ENCODE data around the gene NSG1. TPM values are rescaled to one million over a fixed set of nuclear protein-coding genes. Genes with fewer than 3 reads are reported as not detected.

NSG1 gene
- not detected in 2 replicates for total RNA-seq

DNA sequence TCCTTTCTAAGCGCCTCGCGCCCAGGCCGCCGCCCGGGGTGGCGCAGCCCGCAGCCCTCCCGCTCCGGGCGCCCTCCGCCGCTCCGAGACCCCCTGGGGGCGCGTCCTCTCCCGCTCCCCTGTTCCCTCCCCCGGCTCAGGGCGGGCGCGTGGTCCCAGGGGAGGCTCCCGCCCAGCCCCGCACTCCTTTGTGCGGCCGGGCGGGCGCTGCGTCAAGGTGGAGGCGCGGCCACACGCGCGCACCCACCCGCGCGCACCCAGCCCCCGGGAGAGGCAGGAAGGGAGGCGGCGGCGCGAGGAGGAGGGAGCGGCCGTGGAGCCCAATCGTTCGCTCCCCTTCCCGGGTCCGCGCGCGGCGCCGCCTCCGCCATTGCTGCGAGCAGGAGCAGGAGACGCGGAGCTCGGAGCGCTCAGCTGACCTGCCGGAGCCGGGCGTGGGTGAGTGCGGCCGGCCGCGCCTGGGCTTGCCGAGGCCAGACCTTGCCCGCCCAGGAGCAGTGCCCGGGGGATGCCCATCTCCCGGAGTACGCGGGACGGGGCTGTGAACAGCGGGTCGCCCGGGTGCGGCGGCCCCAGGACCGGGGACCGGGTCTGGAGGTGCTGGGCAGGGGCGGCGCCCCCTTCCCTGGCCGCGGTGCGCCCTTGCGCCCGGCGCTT lies at the start of gene NSG1:
TSS of gene NSG1 (plus strand) at position 367 of the 657 bp plus-strand sequence. CDS start 528 bp downstream, outside the sequence.
- ChIA-PET CTCF (no interaction called here), POLR2A (no interaction called here)
- intact Hi-C loops (cut with micrococcal nuclease), result no loop called here
- TF ChIP-seq CTCF (IDR thresholded peaks at IDR 0.05), result no peak
- Mint-ChIP-seq H3K27me3 (peaks cover 38% of the 10 kb centered on the region), H3K4me3 (peak within 1 kb of the TSS; percentile 49), H3K36me3 (ENCODE audit: low read depth) (no peaks in the 10 kb centered on the region), H3K4me1 (peaks cover 14% of the 10 kb centered on the region), H3K9me3 (no peaks in the 10 kb centered on the region), H3K27ac (no peak within 1 kb of the TSS)
- no peak for DNase-seq
- ATAC-seq (ENCODE audit: low read depth), result no peak

DNA sequence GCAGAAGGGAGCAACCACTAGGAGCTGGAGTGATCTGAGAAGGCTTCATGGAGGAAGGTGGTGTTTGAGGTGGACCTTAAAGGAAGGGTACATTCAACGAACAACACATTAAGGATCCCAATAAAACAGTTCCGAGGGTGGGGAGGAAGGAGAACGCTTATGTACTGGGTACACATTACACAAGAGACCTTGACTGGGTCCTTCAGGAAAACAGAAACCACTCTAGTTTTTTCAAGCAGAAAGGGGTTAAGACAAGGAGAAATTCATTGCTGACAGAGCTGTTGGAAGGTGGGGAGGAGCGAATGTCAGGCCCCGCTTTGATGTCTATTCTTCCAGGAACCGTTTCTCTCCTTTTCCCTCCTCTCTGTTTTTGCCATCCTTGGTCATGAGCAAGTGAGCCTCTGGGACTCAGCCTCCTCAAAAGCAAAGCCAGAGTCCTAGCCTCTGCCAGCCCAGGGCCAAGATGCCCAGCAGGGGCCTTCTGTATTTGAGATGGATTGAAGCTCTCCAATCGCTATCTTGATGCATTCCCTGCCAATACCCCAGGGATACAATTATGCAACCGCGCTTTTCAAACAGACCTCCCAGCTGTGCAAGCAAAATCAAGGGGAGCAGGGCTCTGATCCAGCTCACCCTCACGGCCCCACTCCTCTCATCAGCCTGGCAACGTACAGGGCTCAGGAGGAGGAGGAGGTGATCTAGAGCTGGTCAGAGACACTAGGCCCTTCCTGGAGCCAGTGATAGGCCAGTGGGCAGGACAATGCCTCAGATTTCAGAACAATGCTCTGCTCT lies 48.5 kb upstream of the NSG1 start:
- ATAC-seq (ENCODE audit: low read depth) (no peak), DNase-seq (no peak)
- Mint-ChIP-seq H3K4me3 (no peak overlapping the region), H3K36me3 (ENCODE audit: low read depth) (no peaks in the 10 kb centered on the region), H3K4me1 (peaks cover 10% of the 10 kb centered on the region), H3K27me3 (peaks cover 4% of the 10 kb centered on the region), H3K9me3 (no peaks in the 10 kb centered on the region), H3K27ac (no peak overlapping the region)
- POLR2A ChIA-PET, result no interaction called here
- intact Hi-C loops (cut with micrococcal nuclease), result no loop called here
- no peak for TF ChIP-seq CTCF (IDR thresholded peaks at IDR 0.05)
- CTCF ChIA-PET, result no interaction called here

DNA sequence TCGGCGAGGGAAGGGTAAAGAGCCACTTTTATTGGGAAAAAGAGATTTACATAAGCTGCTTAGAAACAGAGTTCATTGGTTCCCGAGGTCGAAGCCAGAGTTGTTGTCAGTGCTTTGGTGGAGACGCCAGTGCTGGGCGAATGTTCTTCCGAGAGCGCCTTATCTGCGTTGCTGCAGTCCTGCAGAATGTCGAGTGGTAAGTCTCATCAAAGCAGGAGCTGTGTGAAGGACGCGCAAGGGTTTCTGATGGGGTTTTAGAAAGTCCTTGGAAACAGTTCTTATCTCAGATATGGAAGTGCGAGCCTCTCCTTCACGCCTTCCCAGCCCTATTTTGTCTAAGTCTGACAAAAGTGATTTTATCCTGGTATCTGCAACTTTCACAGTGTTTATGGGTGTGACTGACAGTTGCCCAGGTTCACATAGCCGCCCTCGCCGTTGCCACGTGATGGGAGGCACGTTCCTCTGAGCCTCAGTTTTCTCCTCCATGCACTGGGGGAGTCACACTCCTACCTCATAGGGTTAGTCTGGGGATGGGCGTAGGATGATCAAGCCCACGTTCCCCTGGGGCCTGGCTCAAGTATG lies 47.3 kb upstream of the NSG1 start:
- Mint-ChIP-seq H3K27ac (no peak overlapping the region), H3K9me3 (no peaks in the 10 kb centered on the region), H3K27me3 (peaks cover 4% of the 10 kb centered on the region), H3K4me3 (no peak overlapping the region), H3K4me1 (peaks cover 15% of the 10 kb centered on the region), H3K36me3 (ENCODE audit: low read depth) (no peaks in the 10 kb centered on the region)
- ChIA-PET POLR2A (no interaction called here), CTCF (no interaction called here)
- TF ChIP-seq CTCF (IDR thresholded peaks at IDR 0.05), result no peak
- no peak for ATAC-seq (ENCODE audit: low read depth)
- DNase-seq, result no peak
- intact Hi-C loops (cut with micrococcal nuclease), result no loop called here

- peaks cover under 1% of the 10 kb centered on the region for H3K27me3 Mint-ChIP-seq
- ChIA-PET POLR2A (no interaction called here), CTCF (interaction anchor here (1.2 kb wide), 1 partner anchor 8 kb away, joined by 3 read pairs; no protein-coding TSS in a partner anchor)
- no peak overlapping the region for H3K4me3 Mint-ChIP-seq
- ATAC-seq (ENCODE audit: low read depth) (no peak), DNase-seq (no peak)
- no peak for TF ChIP-seq CTCF (IDR thresholded peaks at IDR 0.05)
- no peaks in the 10 kb centered on the region for H3K36me3 Mint-ChIP-seq (ENCODE audit: low read depth)
- intact Hi-C loops (cut with micrococcal nuclease), result no loop called here
- H3K4me1 Mint-ChIP-seq, result peaks cover 23% of the 10 kb centered on the region
- no peaks in the 10 kb centered on the region for H3K9me3 Mint-ChIP-seq
- H3K27ac Mint-ChIP-seq, result no peak overlapping the region
Measured at GRCh38 chr4:4341861-4342650, 44.8 kb upstream of the NSG1 start.
